Aorta (tissue), 4 donors: ENCODE results near the gene HMOX2. TPM values are rescaled to one million over a fixed set of nuclear protein-coding genes. Genes with fewer than 3 reads are reported as not detected.

ENCODE experiments used
- polyA plus RNA-seq, 2 donors: library from polyadenylated mRNA; stranded (reverse); fragments of 200-250 nt; gene quantifications; one replicate each; pipeline ENCODE4 v1.2.3, GENCODE V29; 2013
- total RNA-seq, 2 donors: library from RNA; stranded (reverse); fragmentation: NEBNext Ultra II Directional; extraction: Animal tissue kit (Norgen Biotek cat#: 25700); gene quantifications; one replicate each; pipeline ENCODE4 v1.2.1, GENCODE V29; 2021
- donor health status: healthy with polysubstance abuse.
- donor health status: Bipolar disorder and iron deficiency.
- donor health status: DM: no; HTN: no; CAD: no.
- donor health status: DM: yes; HTN: yes; CAD: no.

Gene HMOX2
- total and polyA plus RNA-seq, 4 donors = 24.3 to 33.6 (median 26.8) TPM

Other genes with a start within 250 kb of the HMOX2 start
- 1 to 10 TPM; 2.3 to 3.2 TPM for gene SRL, start 234.3 kb upstream of the HMOX2 start, total RNA-seq
- gene SRL, start 234.3 kb upstream of the HMOX2 start, polyA plus RNA-seq = under 1 TPM; 0.31 to 0.75 TPM
- 1 to 10 TPM; 3.8 to 8.0 TPM for gene TFAP4, start 203.4 kb upstream of the HMOX2 start, total RNA-seq
- 1 to 10 TPM; 1.0 to 2.9 TPM for gene TFAP4, start 203.4 kb upstream of the HMOX2 start, polyA plus RNA-seq
- 10 to 100 TPM; 37.3 to 72.6 TPM for gene GLIS2, start 160.3 kb upstream of the HMOX2 start, total RNA-seq
- gene GLIS2, start 160.3 kb upstream of the HMOX2 start, polyA plus RNA-seq = 10 to 100 TPM; 12.3 to 21.3 TPM
- gene PAM16, start 125.1 kb upstream of the HMOX2 start, total RNA-seq = 10 to 100 TPM; 23.6 to 25.5 TPM
- gene PAM16, start 125.1 kb upstream of the HMOX2 start, polyA plus RNA-seq = 10 to 100 TPM; 41.7 to 65.2 TPM
- gene VASN, start 104.5 kb upstream of the HMOX2 start, total RNA-seq = 100 to 1,000 TPM in 1 of 2 donors, 10 to 100 TPM in 1; 67.0 to 120 TPM
- gene VASN, start 104.5 kb upstream of the HMOX2 start, polyA plus RNA-seq = 10 to 100 TPM; 21.7 to 51.3 TPM
- gene CORO7, start 59.8 kb upstream of the HMOX2 start, total RNA-seq = 10 to 100 TPM; 42.6 to 60.1 TPM
- gene CORO7, start 59.8 kb upstream of the HMOX2 start, polyA plus RNA-seq = 10 to 100 TPM; 15.3 to 38.8 TPM
- gene DNAJA3, start 50.5 kb upstream of the HMOX2 start, total RNA-seq = 10 to 100 TPM; 22.7 to 26.6 TPM
- gene DNAJA3, start 50.5 kb upstream of the HMOX2 start, polyA plus RNA-seq = 10 to 100 TPM; 16.0 to 19.1 TPM
- 10 to 100 TPM; 23.5 to 28.9 TPM for gene NMRAL1, start 1.8 kb upstream of the HMOX2 start, total RNA-seq
- gene NMRAL1, start 1.8 kb upstream of the HMOX2 start, polyA plus RNA-seq = 10 to 100 TPM; 28.2 to 69.1 TPM
- gene CDIP1, start 62.4 kb downstream of the HMOX2 start, total RNA-seq = 10 to 100 TPM; 23.6 to 34.7 TPM
- gene CDIP1, start 62.4 kb downstream of the HMOX2 start, polyA plus RNA-seq = 10 to 100 TPM; 12.5 to 18.4 TPM
- gene C16orf96, start 79.9 kb downstream of the HMOX2 start, total RNA-seq = under 1 TPM; 0.13 to 0.24 TPM
- gene C16orf96, start 79.9 kb downstream of the HMOX2 start, polyA plus RNA-seq = not detected
- gene UBALD1, start 138.5 kb downstream of the HMOX2 start, total RNA-seq = 10 to 100 TPM; 20.4 to 21.2 TPM
- 10 to 100 TPM; 11.1 to 32.3 TPM for gene UBALD1, start 138.5 kb downstream of the HMOX2 start, polyA plus RNA-seq
- gene MGRN1, start 148.4 kb downstream of the HMOX2 start, total RNA-seq = 10 to 100 TPM; 64.3 to 77.7 TPM
- gene MGRN1, start 148.4 kb downstream of the HMOX2 start, polyA plus RNA-seq = 10 to 100 TPM; 15.4 to 21.5 TPM
- gene NUDT16L1, start 217.2 kb downstream of the HMOX2 start, total RNA-seq = 10 to 100 TPM; 11.1 to 16.2 TPM
- 10 to 100 TPM; 25.2 to 28.3 TPM for gene NUDT16L1, start 217.2 kb downstream of the HMOX2 start, polyA plus RNA-seq